ENCODE results near the gene MTMR6. TPM values are rescaled to one million over a fixed set of nuclear protein-coding genes. Genes with fewer than 3 reads are reported as not detected.

The MTMR6 gene
- total and polyA plus RNA-seq, 12 donors: 4.0 to 19.5 (median 17.4) TPM

- Histone ChIP-seq H3K27me3 (no peaks in the 10 kb centered on the region), H3K36me3 (peaks cover 0 to 5% (median 0%) of the 10 kb centered on the region in 9 donors), H3K4me1 (peaks cover 0 to 48% (median 13%) of the 10 kb centered on the region in 9 donors), H3K4me3 (no peak overlapping the region), H3K9me3 (no peaks in the 10 kb centered on the region), H3K27ac (peak overlapping the region in 1 of 10 donors; percentile 72)
- TF ChIP-seq, protein P1, sequence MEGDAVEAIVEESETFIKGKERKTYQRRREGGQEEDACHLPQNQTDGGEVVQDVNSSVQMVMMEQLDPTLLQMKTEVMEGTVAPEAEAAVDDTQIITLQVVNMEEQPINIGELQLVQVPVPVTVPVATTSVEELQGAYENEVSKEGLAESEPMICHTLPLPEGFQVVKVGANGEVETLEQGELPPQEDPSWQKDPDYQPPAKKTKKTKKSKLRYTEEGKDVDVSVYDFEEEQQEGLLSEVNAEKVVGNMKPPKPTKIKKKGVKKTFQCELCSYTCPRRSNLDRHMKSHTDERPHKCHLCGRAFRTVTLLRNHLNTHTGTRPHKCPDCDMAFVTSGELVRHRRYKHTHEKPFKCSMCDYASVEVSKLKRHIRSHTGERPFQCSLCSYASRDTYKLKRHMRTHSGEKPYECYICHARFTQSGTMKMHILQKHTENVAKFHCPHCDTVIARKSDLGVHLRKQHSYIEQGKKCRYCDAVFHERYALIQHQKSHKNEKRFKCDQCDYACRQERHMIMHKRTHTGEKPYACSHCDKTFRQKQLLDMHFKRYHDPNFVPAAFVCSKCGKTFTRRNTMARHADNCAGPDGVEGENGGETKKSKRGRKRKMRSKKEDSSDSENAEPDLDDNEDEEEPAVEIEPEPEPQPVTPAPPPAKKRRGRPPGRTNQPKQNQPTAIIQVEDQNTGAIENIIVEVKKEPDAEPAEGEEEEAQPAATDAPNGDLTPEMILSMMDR (IDR thresholded peaks at IDR 0.05): no peak
- DNase-seq (no peak), ATAC-seq (no peak)
- intact Hi-C loops (cut with DNase I): no loop called here
These were observed 6.9 kb downstream of the MTMR6 start for GRCh38 chr13:25280396-25280795.

DNA sequence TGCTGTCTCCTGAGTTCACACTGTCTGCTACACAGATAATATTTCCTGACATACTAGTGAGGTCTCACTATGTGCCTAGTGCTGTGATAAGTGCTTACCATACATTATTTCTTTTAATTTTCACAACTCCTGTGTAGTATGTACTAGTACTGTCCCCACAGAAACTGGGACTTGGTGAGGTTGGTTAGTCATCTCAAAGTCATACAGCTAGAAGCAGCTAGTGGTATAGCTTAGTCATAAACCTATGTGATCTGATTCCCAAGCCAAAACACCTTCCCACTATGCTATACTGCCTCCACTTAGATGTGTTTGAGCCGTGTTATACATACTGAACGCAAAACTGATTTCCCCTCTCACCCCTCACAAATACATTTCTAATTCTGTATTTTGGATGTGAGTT lies 10.5 kb downstream of the MTMR6 start:
- Histone ChIP-seq H3K27me3 (no peaks in the 10 kb centered on the region), H3K36me3 (peaks cover 0 to 26% (median 4%) of the 10 kb centered on the region in 9 donors), H3K4me1 (peaks cover 0 to 30% (median 4%) of the 10 kb centered on the region in 9 donors), H3K27ac (no peak overlapping the region), H3K4me3 (no peak overlapping the region), H3K9me3 (no peaks in the 10 kb centered on the region)
- TF ChIP-seq, protein P1 (IDR thresholded peaks at IDR 0.05): no peak
- DNase-seq (no peak), ATAC-seq (no peak)
- intact Hi-C loops (cut with DNase I): no loop called here
- WGBS, 2 donors: 96 to 97% methylated on average over 2 of the region's 2 CpGs

- Histone ChIP-seq H3K4me1 (no peaks in the 10 kb centered on the region), H3K27me3 (no peaks in the 10 kb centered on the region), H3K36me3 (peaks cover 0 to 83% (median 16%) of the 10 kb centered on the region in 9 donors), H3K4me3 (no peak overlapping the region), H3K9me3 (no peaks in the 10 kb centered on the region), H3K27ac (no peak overlapping the region)
- ATAC-seq (no peak), DNase-seq (no peak)
- TF ChIP-seq, protein P1 (IDR thresholded peaks at IDR 0.05): no peak
- 95 to 98% methylated on average over 6 of the region's 6 CpGs for WGBS, 2 donors
- intact Hi-C loops (cut with DNase I): no loop called here
These were observed 18.7 kb downstream of the MTMR6 start for GRCh38 chr13:25268561-25268960.

DNA sequence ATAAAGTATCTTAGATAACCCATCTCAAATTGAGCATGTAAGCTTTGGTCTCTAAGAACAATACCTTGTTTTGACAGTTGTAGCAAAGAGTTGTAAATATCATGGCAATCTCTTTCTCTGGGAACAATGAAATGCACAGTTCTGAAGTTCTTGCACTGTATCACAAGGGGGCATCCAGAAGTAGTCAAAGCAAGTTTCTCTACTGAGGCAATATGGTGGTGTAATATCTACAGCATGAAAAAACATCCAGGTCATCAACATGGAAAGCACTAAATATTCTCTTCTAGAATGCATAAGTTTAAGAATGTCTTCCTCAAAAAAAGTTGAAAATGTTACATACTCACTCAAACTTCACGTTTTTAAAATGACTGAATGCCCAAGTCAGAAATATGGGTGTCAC lies 19.6 kb downstream of the MTMR6 start:
- no peak for ATAC-seq
- 82 to 87% methylated on average over 1 of the region's 1 CpG for WGBS, 2 donors
- intact Hi-C loops (cut with DNase I): no loop called here
- Histone ChIP-seq H3K27ac (no peak overlapping the region), H3K27me3 (no peaks in the 10 kb centered on the region), H3K4me1 (no peaks in the 10 kb centered on the region), H3K4me3 (no peak overlapping the region), H3K9me3 (no peaks in the 10 kb centered on the region), H3K36me3 (peaks cover 0 to 83% (median 20%) of the 10 kb centered on the region in 9 donors)
- DNase-seq: no peak
- TF ChIP-seq, protein P1 (IDR thresholded peaks at IDR 0.05): peak in 2 of 9 donors; percentile 15 to 32
